Activated CD4-positive, alpha-beta T cell treated with anti-CD3 and anti-CD28 coated beads for 4 hours (primary cell): Measurements from ENCODE around the gene ABLIM1.
"Not testable (repeated sequence)": the region's sequence is repeated elsewhere in the genome, so short reads cannot be mapped to it uniquely, and the experiment has no call there.

Experiments used
- DNase-seq, 2 donors: peaks; one replicate each; pipeline ENCODE4 v3.0.0-alpha.2; 2020

The ABLIM1 gene

DNA sequence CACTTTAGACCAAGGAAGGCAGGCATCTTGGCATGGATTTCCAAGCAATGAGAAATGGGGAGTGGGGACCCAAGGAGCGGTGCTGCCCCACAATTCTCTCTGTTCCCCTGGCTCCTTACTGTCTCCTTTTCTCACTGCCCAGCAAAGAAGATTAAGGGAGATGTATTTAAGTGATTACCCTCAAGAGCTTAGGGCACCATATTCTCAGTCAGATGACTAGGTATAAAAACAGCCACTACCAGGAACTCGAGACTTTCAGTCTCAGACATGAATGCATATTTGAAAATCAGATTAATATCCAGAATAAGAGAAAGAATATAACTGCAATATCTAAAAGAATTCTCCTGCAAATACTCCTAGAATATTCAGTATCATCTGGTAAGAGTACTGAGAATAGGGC, at the start of gene ABLIM1:
ABLIM1 (minus strand) TSS at position 101 of the 400 bp plus-strand sequence; CDS start at position 26, 75 bp downstream.
- DNase-seq = no peak

DNA sequence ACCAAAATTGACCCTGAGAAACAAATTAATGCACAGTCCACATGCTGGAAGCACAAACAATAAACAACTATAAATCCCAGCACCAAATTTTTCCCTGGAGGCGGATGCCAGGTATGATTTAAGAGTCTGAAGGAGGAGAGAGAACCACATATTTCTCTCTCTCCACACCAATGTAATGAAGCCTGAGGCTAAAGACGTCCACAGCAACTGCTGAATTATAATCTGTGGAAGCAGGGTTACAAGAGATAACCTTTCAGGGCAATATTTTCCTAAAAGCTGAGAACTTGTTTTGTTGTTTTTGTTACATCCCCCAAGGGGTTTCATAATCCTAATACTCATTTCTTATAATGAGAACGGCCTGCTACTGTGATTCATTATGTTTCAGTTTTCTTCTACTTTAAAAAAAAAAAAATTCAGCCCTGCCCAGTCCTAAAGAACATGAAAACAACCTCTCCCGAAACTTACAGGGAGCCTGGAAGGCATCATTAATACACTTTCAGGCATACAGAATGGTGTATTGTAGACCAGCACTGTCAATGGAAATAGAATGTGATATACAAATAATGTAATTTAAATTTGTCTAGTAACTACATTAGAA, 48.5 kb upstream of the ABLIM1 start:
- DNase-seq = no peak

DNA sequence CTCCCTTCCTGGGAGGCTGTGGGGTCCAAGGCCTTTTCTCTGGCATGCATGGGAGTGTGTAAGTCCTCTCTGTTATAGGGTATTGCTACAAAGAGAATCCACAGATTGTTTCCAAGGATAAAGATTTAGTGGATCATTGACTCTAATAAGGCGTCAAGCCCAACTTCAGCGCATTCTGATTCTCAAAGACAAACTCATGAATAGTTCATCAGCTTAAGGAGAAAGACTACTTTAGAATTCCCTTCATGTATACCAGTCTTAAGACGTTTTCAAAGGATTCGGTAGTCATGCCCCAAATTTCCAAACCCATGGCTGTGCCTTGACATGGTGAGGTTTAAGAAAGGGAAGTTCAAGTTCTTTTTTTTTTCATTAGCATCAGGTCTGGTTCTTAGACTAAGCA, 46.6 kb upstream of the ABLIM1 start:
- DNase-seq = no peak

DNA sequence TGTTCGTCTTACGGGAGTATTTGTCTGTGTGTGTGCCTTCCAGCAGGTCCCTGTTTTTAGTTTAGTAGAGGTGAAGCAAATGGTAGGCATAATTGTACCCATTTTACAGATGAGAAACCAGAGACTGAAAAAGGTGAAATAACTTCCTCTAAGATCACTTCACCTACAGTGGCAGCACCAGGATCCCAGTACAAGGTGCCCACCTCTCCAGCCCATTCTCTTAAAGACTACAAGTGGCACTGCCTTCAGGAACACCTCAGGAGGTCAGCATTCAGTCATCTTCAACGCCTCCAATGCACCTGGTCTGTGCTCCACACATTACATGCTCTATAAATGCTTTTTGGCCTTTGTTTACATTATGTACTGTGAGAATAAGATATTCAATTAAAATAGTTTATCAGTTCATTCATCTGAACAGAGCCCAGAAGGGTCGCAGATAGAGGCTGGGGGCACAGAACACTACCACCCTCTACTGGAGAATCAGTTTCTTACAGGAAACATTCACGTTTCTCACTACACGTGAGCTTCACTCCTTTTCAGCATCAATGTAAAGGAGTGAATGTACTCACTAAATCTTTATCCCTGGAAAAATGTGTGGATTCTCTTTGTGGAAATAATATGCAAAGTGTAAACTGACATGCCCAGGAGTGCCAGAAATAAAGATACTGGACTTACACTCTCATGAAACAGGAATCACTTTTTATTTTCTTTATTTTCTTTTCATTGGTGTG, 45.5 kb upstream of the ABLIM1 start:
- peak in 1 of 2 donors; percentile 4 for DNase-seq

DNA sequence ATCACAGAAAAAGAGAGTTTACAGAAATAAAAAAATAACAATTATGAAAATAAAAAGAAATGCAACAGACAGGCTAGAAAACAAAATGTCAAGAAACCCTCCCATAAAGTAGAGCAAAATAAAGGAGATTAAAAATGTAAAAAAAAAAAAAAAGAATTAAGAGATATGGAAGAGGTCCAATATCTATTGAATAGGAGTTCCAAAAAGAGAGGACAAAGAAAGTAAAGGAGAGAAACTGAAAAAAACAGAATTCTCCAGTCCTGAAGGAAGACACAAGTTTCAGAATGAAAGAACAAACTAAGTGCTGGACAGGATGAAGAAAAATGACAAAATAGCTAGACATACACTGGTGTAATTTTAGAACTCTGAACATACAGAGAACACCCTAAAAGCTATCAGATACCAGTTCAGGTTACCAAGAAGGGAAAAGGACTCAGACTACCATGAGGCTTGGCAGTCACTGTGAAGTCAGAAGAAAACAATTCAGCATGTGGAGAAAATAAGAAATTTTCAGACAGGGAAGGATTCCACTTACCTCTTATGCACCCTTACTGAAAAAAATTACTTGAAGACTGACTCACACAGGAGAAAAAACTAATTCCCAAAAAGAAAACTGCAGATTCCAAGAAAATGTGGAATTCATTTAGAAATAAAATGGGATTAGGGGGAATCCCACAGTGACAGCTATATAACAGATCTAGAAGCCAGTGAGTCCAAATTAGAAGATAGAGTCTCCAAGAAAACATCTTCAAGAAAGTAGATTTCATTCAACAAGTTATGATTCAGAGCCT, 40.4 kb upstream of the ABLIM1 start:
- DNase-seq = no peak

DNA sequence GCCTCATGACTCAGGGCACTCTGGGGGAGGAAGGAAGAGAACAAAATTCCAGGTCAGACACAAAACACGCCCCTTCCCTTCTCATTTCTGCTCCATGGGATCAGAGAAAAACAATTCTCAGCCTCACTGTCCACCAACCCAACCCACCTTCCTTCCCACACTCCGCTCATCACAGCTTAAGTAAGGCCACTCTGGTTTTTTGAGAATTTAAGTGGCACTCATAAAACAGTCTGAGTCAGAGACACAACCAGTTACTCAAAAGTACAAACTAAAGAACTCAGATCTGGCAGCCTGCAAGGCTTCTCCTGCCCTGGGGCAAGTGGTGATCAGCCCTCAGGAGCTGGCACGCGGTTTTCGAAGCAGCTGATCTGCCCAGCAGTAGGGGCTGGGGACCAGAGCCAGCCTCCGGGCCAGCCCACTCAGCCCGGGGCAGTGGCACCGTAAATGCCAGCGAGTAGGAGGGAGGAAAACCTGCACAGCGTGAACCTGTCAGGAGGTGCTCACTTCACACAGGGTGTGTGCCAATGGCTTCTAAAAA, 39.1 kb upstream of the ABLIM1 start:
- DNase-seq = no peak

DNA sequence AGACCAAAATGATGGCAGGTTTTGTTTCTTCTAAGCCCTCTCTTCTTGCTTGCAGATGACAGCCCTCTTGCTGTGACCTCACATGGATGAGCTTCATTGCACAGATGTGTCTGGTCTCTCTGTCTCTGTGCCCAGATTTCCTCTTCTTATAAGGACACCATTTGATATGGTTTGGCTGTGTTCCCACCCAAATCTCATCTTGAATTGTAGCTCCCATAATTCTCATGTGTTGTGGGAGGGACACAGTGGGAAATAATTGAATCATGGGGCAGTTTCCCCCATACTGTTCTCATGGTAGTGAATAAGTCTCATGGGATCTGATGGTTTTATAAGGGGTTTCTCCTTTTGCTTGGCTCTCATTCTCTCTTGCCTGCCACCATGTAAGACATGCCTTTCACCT, 38.2 kb upstream of the ABLIM1 start:
- not testable (repeated sequence) for DNase-seq

DNA sequence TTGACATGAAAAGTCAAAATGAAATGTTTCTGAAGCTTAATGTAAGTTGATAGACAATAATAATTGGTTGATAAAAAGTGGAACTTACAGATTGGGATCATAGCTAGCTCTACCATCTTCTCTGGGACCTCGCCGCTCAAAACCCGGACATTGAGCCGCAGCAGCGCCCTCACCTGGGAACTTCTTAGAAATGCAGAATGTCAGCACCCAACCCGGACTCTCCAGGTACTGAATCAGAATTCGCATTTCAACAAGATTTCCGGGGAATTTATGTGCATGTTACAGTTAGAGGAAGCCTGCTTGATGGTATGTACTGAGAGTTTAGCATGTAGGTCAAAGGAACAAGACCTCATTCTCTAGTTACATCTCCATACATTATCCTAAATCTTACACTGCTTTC, 36.7 kb upstream of the ABLIM1 start:
- DNase-seq = peak; percentile 4 to 15

DNA sequence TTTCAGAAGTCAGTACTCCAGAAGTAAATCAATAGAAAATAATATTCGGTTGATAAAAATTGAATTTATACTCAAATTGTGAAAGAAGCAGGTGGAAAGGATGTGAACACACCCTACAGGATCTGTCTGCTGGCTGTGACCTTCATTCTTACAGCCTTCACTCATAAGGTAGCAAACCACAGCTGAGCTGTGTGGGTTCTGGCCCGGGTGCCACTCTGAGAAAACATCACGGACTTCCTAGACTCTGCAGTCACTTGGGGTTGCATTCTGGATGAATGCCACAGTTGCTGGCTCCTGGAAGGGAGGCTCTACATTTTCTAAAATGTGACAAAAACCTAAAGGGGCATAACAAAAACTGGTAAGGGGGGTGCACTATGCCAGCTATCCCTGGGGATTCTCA, 36.0 kb upstream of the ABLIM1 start:
- no peak for DNase-seq

DNA sequence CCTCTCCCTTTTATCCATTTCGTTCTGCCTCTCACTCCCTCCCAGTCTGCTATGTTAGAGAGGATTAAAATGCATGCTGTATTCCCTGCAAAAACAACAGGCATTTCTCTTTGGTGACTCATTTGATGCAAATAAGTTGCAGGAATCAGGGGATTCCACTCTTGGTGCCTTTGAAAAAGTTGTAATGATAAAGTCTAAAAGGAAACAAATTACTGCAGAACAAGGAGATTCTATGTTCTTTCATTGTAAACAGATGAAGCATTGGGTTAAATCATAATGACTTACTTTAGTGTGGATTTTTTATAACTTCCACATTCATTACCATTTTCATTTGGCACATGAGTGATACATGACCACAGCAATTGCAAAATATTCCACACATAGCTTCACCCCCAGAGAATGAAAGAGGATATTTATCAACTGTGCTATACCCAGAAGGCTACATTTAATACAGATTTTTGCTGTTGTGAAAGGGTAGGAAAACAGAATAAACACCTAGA, 33.4 kb upstream of the ABLIM1 start:
- DNase-seq = no peak

DNA sequence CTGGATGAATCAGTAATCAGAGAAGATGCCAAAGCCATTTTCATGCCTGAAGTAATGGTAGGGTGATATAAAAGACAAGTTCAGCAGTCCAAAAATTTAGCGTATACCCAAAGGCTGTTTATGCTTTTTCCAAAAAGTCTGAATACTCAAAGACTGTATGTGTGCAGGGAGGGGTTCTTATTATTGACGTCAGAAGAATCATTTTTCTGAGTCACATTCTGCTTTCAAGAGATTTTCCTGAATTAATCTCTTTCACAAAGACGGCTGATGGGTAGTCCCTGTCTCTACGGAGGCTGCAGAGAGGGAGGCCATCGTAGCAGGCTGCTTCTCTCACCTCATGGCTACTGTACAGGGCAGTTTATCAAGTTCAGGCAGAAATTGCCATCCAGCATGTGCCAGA, 30.7 kb upstream of the ABLIM1 start:
- DNase-seq = no peak

DNA sequence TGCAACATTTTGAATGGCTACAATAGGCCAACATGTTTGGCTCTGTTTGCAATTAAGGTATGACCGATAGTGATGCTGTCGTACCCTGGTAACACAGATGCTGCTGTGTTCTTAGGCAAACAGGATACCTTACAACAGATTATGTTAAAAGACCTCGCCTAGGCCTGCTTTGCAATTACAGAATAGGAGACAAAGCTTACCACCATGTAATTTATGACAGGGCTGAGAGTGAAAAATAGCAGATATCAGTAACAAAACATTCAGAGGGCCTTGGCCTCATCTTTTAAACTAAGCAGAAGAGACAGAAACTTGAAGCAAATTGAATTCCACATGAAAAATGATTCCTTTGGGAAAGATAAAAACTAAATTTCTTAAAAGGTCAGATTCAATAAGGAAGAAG, 29.4 kb upstream of the ABLIM1 start:
- DNase-seq = no peak

DNA sequence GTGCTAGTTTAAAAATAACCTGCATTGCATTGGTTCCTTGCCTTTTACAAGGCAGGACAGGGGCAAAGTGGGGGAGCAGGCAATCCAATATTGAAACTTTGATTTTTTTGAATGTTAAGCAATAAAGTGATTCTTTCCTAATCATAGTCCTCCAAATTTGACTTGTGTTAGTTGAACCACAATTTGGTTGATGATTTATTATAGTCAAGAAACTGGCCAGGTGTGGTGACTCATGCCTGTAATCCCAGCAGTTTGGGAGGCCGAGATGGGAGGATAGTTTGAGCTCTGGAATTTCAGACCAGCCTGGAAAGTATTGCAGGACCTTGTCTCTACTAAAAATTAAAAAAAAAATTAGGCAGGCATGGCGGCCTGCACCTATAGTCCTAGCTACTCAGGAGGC, 27.9 kb upstream of the ABLIM1 start:
- DNase-seq = no peak

DNA sequence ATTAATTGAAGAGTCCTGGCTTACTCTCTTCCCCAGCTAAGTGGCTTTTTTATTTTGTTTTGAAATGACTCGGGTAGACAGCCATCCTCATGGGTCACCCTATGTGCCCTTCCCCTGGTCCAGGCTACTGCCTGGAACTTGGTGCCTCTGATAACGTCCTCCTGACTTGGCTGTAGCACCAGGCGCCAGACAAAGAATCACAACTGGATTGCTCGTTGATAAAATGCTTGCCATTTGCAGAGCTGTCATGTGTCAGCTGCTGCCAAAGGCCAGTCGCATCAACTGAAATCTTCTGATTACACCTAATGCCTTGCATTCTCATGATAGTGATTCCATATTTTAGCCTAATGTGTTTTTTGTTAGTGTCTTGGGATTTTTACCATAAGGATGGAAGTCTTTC, 27.4 kb upstream of the ABLIM1 start:
- no peak for DNase-seq

DNA sequence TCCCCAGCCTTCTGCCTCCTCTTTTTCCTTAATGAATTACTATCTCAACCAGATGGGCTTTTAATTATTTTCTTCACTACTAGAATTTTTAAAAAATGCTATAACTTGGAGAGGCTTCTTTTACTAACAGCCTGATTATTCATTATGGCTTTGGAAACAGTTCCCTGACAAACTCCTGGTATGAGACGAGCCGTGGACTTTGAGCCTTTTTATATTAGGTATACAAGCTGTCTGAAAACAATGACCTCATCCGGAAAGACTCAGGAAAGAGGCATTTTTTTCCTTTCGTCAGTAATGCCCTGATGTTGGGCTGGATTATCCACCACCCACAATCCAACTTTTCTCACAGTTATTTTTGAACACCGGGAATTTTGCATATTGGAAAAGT, 26.7 kb upstream of the ABLIM1 start:
- no peak for DNase-seq

DNA sequence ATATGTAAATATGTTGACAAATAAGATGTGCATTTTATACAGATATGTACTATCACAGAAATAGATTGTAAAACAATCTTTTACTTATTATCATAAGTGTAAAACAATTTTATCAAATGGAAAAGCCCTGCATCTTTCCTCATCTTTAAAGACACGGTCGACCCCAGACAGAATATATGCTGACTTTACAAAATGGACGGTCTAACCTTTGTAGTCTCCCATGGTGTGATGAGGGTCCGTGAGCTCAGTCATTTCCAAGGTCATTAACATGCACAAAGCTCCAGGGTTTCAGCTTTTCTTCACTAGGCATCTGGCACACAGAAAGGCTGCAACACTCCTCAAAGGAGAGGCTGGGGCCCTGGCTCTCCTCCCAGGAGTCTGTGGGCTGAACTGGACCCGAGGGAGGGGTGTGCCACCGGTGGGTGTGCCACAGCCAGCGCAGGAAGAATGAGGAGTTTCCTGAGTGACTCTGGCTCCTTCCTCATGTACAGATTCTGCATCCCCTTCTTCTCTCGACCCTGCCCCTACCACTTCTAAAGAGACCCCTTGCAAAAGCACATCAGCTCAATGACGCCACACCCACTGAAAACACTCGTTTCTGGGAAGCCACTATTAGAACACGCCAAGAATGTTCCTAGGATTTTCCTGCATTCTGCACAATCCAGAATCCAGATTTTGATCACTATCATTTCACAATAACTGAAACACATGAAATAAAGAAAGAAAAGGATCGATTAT, 26.2 kb upstream of the ABLIM1 start:
- DNase-seq = no peak

DNA sequence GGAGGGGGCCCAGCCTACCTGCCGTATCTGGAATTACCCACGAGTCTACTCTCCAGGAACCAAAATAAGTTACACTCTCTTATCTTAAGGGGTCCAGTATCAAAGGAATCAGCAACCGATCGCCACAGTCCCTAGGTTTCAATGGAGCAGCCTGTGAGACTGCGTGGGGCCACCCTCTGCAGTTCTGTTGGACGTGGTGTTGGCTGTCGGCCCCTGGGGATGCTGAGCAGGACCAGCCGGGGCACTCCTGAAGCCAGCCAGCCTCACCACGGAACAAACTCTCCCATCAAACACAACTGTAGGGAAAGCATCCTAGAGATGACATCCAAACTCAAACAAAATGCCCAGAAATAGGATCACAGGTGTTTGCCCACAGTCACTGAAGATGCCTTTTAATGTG, 25.5 kb upstream of the ABLIM1 start:
- DNase-seq = no peak

DNA sequence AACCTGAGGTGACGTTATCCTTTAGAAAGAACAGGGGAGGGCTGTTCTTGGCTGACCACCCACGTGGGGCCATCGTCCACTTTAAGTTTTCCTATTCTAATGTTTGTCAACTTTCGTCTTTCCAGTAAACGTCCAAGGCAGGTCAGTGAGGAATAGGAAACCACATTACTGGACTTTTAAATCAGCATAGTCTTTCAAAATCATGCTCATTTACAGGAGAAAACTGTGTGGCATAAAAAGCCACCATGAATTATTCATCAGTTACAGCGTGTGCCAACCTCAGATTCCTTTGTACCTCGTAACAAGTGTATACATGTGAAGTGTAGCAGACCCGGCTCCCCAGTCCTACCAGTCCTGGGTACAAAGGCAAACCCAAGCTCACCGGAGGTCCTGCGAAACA, 25.1 kb upstream of the ABLIM1 start:
- DNase-seq = no peak

DNA sequence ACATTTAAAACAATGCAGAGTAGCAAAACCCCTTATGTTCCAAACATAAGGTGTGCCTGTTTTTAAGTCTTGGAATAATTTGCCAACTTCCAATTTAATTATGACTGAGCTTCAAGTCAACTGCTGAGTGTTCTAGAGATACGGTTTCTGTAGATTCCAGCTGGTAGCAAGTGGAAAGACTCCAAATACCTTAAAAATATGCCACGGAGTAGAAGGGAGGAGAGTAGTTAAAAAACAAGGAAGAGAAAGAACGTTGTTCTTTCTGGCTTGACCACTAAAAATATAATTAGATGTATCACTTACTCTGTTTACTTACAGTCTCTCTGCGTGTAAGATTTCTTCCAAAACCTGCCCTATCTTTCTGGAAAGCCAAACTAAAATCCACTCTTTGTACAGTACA, 24.5 kb upstream of the ABLIM1 start:
- no peak for DNase-seq

DNA sequence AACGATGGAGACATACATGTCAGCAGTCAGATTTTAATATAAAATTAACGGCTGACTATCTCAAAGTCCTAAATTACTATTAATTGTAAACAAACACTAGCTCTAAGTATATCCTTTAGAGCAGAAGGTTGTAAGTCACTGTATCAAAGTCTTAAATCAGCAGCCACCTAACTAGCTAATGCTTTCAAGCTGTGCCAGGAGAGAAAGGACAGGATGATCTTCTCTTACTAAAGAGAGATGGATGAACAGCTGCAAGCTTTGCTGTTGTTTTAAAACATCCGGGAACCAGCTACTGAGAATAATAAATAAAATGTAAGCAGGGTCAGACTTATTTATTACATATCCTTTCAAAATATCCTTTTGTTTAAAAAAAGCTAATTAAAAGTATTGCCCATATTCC, 24.0 kb upstream of the ABLIM1 start:
- DNase-seq = no peak

DNA sequence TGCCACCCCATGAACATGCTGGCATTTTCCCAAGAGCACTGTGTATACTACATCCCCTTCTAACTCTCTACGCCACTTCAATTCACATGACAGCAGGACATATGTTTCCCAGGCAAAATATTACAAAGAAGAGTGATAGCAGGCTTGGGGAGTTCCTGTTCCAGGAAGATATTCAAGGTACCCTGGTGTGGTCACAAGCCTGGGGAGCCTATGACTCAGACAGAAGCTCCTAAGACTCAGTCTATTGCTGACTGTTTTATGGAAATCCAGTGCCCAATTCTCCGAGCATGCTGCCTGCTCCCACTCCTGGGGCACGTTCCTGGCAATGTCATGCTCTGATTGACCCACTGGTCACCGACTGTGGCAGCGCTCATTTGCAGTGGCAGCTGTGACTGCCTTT, 23.5 kb upstream of the ABLIM1 start:
- DNase-seq = no peak

DNA sequence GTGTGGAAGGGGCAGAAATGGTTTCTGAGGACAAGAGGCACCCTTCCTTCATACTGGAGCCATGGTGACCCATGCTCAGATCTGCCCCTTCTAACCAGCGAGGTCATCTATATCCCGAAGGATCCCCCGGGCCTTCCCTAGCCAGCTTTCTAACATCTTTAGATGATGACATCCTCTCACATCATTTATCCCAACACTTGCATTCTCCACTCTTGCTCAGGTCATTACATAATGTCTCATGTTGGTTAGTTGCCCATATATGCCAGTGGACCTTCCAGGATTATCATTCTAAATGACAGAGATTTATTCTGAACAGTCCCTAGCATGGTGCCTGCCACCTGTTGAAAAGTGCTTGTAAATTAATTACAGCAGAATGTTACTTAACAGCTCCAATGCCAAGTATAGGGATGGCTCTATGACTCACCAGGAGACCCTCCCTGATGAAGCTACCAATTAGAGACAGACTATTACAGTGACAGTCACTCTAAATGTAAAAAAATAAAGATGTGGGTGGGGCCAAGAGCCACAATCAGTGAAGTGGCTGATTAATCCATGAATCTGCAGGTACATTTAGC, 22.6 kb upstream of the ABLIM1 start:
- no peak for DNase-seq

DNA sequence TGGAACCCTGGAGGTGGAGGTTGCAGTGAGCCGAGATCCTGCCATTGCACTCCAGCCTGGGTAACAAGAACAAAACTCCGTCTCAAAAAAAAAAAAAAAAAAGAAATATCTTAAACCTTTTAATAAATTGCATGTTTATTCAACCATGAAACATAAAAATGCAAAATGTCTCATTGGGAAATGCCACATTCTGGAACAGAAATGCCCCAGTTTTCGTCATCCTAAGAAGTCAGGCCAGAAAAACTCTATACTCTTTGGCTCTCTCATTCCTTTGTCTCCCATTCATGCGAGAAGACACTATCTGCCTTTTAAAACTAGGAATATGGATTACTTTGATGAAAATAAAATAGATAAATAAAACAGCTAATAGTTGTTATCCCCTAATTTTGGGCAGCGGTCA, 21.5 kb upstream of the ABLIM1 start:
- DNase-seq = no peak
